Right lobe of liver (tissue), 4 donors: ENCODE measurements around the gene TPST2.

Experiments
- POLR2A ChIP-seq: fragments of 450-650 bp; IDR thresholded peaks from one replicate; pipeline ENCODE4 v1.6.1; 2017; ENCODE audit warnings: antibody characterized with exemption, mild to moderate bottlenecking
- TF ChIP-seq, protein P1 (sequence below), 4 donors: fragments of 200-600 bp in 3 of 4; fragments of 450-650 bp in 1 of 4; IDR thresholded peaks; one replicate each; pipeline versions ENCODE4 v1.5.1 to v1.8.0; 2016 to 2022; ENCODE audit warnings: antibody characterized with exemption in 4 of 4, mild to moderate bottlenecking in 2 of 4
- donor health status: DM: no; HTN: no; CAD: no.
- donor health status: DM: no; HTN: no; CAD: no.
- donor health status: DM: no; HTN: yes; CAD: no.

- TF ChIP-seq, protein P1, sequence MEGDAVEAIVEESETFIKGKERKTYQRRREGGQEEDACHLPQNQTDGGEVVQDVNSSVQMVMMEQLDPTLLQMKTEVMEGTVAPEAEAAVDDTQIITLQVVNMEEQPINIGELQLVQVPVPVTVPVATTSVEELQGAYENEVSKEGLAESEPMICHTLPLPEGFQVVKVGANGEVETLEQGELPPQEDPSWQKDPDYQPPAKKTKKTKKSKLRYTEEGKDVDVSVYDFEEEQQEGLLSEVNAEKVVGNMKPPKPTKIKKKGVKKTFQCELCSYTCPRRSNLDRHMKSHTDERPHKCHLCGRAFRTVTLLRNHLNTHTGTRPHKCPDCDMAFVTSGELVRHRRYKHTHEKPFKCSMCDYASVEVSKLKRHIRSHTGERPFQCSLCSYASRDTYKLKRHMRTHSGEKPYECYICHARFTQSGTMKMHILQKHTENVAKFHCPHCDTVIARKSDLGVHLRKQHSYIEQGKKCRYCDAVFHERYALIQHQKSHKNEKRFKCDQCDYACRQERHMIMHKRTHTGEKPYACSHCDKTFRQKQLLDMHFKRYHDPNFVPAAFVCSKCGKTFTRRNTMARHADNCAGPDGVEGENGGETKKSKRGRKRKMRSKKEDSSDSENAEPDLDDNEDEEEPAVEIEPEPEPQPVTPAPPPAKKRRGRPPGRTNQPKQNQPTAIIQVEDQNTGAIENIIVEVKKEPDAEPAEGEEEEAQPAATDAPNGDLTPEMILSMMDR (IDR thresholded peaks at IDR 0.05) = no peak
- TF ChIP-seq POLR2A = no peak
These were observed 54.4 kb downstream of the TPST2 start for GRCh38 chr22:26535603-26535908.
